Right lobe of liver (tissue), 4 donors: Measurements from ENCODE around the gene DDX46.

Source experiments
- POLR2A ChIP-seq: fragments of 450-650 bp; IDR thresholded peaks from one replicate; pipeline ENCODE4 v1.6.1; 2017; ENCODE audit warnings: antibody characterized with exemption, mild to moderate bottlenecking
- TF ChIP-seq, protein P1 (sequence below), 4 donors: fragments of 200-600 bp in 3 of 4; fragments of 450-650 bp in 1 of 4; IDR thresholded peaks; one replicate each; pipeline versions ENCODE4 v1.5.1 to v1.8.0; 2016 to 2022; ENCODE audit warnings: antibody characterized with exemption in 4 of 4, mild to moderate bottlenecking in 2 of 4
- donor health status: DM: no; HTN: no; CAD: no.
- donor health status: DM: no; HTN: no; CAD: no.
- donor health status: DM: no; HTN: yes; CAD: no.

DNA sequence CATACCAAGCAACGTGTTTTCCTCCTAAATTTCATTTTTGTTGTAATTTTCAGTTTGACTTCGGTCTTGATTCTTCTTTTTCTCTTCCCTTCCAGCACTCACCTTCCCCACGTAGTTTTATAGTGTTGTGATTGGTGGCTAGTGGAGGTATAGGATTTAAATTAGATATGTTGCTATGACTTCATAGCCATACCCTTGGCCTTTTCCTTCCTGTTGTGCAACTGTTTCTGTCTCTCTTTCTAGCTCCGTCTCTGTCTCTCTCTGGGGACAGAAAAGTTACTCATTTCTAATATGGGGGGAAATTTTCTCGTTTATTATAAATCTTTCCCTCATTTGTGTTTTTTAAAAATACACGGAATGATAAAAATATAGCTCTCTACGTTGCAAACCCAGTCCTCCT, 66.6 kb downstream of the DDX46 start:
- TF ChIP-seq, protein P1, sequence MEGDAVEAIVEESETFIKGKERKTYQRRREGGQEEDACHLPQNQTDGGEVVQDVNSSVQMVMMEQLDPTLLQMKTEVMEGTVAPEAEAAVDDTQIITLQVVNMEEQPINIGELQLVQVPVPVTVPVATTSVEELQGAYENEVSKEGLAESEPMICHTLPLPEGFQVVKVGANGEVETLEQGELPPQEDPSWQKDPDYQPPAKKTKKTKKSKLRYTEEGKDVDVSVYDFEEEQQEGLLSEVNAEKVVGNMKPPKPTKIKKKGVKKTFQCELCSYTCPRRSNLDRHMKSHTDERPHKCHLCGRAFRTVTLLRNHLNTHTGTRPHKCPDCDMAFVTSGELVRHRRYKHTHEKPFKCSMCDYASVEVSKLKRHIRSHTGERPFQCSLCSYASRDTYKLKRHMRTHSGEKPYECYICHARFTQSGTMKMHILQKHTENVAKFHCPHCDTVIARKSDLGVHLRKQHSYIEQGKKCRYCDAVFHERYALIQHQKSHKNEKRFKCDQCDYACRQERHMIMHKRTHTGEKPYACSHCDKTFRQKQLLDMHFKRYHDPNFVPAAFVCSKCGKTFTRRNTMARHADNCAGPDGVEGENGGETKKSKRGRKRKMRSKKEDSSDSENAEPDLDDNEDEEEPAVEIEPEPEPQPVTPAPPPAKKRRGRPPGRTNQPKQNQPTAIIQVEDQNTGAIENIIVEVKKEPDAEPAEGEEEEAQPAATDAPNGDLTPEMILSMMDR (IDR thresholded peaks at IDR 0.05), result no peak
- no peak for TF ChIP-seq POLR2A
